Left lung (tissue), 10 donors: ENCODE results near the gene SLC25A3. TPM values are rescaled to one million over a fixed set of nuclear protein-coding genes. Genes with fewer than 3 reads are reported as not detected.
"Not testable (repeated sequence)": the region's sequence is repeated elsewhere in the genome, so short reads cannot be mapped to it uniquely, and the experiment has no call there.

ENCODE experiments used
- ATAC-seq: fragments of 200-7000 bp; cut with Tn5 transposase; one replicate; pipeline ENCODE4 v1.9.1; 2020; ENCODE audit warnings: moderate library complexity
- DNase-seq, 4 donors: peaks; one replicate each; pipeline ENCODE4 v3.0.0-alpha.2; 2013 to 2020
- H3K27ac ChIP-seq, 2 donors: fragments of 200-600 bp; sonication (generic) in 1 of 2; one replicate each; pipeline versions ENCODE4 v1.5.0 to v1.8.0; 2020 to 2021
- H3K27me3 ChIP-seq, 2 donors: fragments of 200-600 bp; sonication (generic) in 1 of 2; one replicate each; pipeline versions ENCODE4 v1.5.0 to v1.8.0; 2020 to 2021
- H3K36me3 ChIP-seq, 2 donors: fragments of 200-600 bp; sonication (generic) in 1 of 2; one replicate each; pipeline versions ENCODE4 v1.5.0 to v1.8.0; 2020 to 2021
- H3K4me1 ChIP-seq, 2 donors: fragments of 200-600 bp; one replicate each; pipeline ENCODE4 v1.8.0; 2021
- H3K4me3 ChIP-seq, 2 donors: fragments of 200-600 bp; sonication (generic) in 1 of 2; one replicate each; pipeline versions ENCODE4 v1.5.0 to v1.8.0; 2020 to 2021; ENCODE audit warnings: mild to moderate bottlenecking in 1 of 2
- H3K9me3 ChIP-seq, 2 donors: fragments of 200-600 bp; sonication (generic) in 1 of 2; one replicate each; pipeline versions ENCODE4 v1.5.0 to v1.8.0; 2020 to 2021
- CTCF ChIP-seq, 2 donors: fragments of 200-600 bp; sonication (generic) in 1 of 2; IDR thresholded peaks; one replicate each; pipeline versions ENCODE4 v1.5.0 to v1.8.0; 2021; ENCODE audit warnings: antibody characterized with exemption in 2 of 2
- intact Hi-C, 2 donors: fragments of 100-400 bp; cut with DNase I; formaldehyde crosslinking; loops; one replicate each; pipeline versions ENCODE4 v1.11.2 to v1.14.2; 2022
- polyA plus RNA-seq, 6 donors: library from polyadenylated mRNA; unstranded; fragments of 120-200 nt; gene quantifications; one replicate each; pipeline ENCODE4 v1.2.1, GENCODE V29; 2013; ENCODE audit not compliant: insufficient read length in 6 of 6
- total RNA-seq, 2 donors: library from RNA; stranded (reverse); fragmentation: NEBNext Ultra II Directional; extraction: Animal tissue kit (Norgen Biotek cat#: 25700); gene quantifications; one replicate each; pipeline ENCODE4 v1.2.1, GENCODE V29; 2021
- donor health status: DM: no; HTN: yes; CAD: no.
- donor health status: DM: no; HTN: no; CAD: no.

The SLC25A3 gene
- total and polyA plus RNA-seq, 8 donors: 402 to 654 (median 607) TPM

DNA sequence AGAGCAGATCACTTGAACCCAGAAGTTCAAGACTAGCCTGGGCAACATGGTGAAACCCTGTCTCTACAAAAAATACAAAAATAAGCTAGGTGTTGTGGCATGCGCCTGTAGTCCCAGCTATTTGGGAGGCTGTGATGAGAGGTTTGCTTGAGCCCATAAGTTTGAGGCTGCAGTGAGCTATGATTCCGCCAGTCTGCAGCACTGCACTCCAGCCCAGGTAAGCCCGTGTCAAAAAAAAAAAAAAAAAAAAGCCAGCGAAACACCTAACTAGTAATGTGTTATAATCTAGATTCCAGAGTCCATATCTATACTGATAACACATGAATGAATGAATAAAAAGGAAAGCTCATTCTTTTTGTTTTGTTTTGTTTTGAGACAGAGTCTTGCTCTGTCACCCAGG, 18.5 kb upstream of the SLC25A3 start:
- no peaks in the 10 kb centered on the region for H3K36me3 ChIP-seq
- no peak overlapping the region for H3K4me3 ChIP-seq
- no peaks in the 10 kb centered on the region for H3K27me3 ChIP-seq
- DNase-seq: no peak
- intact Hi-C loops: no loop called here
- no peaks in the 10 kb centered on the region for H3K9me3 ChIP-seq
- H3K27ac ChIP-seq: no peak overlapping the region
- TF ChIP-seq CTCF (IDR thresholded peaks at IDR 0.05): no peak
- no peak for ATAC-seq
- no peaks in the 10 kb centered on the region for H3K4me1 ChIP-seq

- H3K4me3 ChIP-seq, intact Hi-C loops, ATAC-seq, H3K36me3 ChIP-seq, DNase-seq, H3K27ac ChIP-seq, H3K9me3 ChIP-seq, H3K27me3 ChIP-seq, H3K4me1 ChIP-seq: not testable (repeated sequence)
Measured at GRCh38 chr12:98576795-98577194, 16.7 kb upstream of the SLC25A3 start.

DNA sequence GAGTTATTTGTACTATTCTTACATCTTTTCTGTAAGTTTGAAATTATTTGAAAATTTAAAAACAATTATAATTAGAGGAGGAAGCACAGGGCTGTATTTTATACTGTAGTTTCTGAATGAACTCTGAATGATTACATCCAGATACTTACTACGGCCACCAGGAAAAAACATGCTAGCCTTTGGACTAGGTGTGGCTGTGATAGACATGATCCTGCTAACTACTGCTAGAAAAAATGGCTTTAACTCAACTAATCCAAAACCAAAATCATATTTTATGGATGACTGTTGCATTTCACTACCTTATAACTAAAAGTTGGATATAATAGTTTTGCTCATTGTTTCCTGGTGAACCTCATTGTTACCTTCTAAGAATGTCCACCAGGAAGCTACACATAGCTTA, 15.1 kb upstream of the SLC25A3 start:
- H3K27me3 ChIP-seq: no peaks in the 10 kb centered on the region
- no peaks in the 10 kb centered on the region for H3K4me1 ChIP-seq
- no peaks in the 10 kb centered on the region for H3K36me3 ChIP-seq
- no peak for ATAC-seq
- H3K4me3 ChIP-seq: no peak overlapping the region
- TF ChIP-seq CTCF (IDR thresholded peaks at IDR 0.05): no peak
- DNase-seq: no peak
- no peaks in the 10 kb centered on the region for H3K9me3 ChIP-seq
- intact Hi-C loops: no loop called here
- no peak overlapping the region for H3K27ac ChIP-seq

- Histone ChIP-seq H3K4me3 (no peak overlapping the region), H3K36me3 (no peaks in the 10 kb centered on the region), H3K4me1 (no peaks in the 10 kb centered on the region), H3K27ac (no peak overlapping the region), H3K27me3 (no peaks in the 10 kb centered on the region), H3K9me3 (no peaks in the 10 kb centered on the region)
- TF ChIP-seq CTCF (IDR thresholded peaks at IDR 0.05): no peak
- no peak for DNase-seq
- intact Hi-C loops: no loop called here
- no peak for ATAC-seq
Measured at GRCh38 chr12:98578821-98579220, 14.7 kb upstream of the SLC25A3 start.

GRCh38 chr12:98579347-98579746, 14.1 kb upstream of the SLC25A3 start:
- no peak for ATAC-seq
- H3K4me3 ChIP-seq: no peak overlapping the region
- no peaks in the 10 kb centered on the region for H3K36me3 ChIP-seq
- DNase-seq: no peak
- no peaks in the 10 kb centered on the region for H3K4me1 ChIP-seq
- no peaks in the 10 kb centered on the region for H3K27me3 ChIP-seq
- intact Hi-C loops: no loop called here
- no peak overlapping the region for H3K27ac ChIP-seq
- TF ChIP-seq CTCF (IDR thresholded peaks at IDR 0.05): no peak
- H3K9me3 ChIP-seq: no peaks in the 10 kb centered on the region

GRCh38 chr12:98579835-98580234, 13.7 kb upstream of the SLC25A3 start:
- no peak overlapping the region for H3K4me3 ChIP-seq
- H3K4me1 ChIP-seq: no peaks in the 10 kb centered on the region
- ATAC-seq (no peak), DNase-seq (no peak)
- TF ChIP-seq CTCF (IDR thresholded peaks at IDR 0.05): no peak
- H3K36me3 ChIP-seq: no peaks in the 10 kb centered on the region
- no peaks in the 10 kb centered on the region for H3K9me3 ChIP-seq
- H3K27me3 ChIP-seq: no peaks in the 10 kb centered on the region
- intact Hi-C loops: no loop called here
- H3K27ac ChIP-seq: no peak overlapping the region
